HEK293 (cell line): ENCODE data around the gene IL17RC.

ENCODE experiments used
- OSR2 ChIP-seq: fragments of 450-650 bp; formaldehyde crosslinking; IDR thresholded peaks from 2 replicates; pipeline ENCODE4 v1.5.1; 2016; ENCODE audit warnings: missing biosample characterization, missing genetic modification characterization
- RBAK ChIP-seq: fragments of 450-650 bp; formaldehyde crosslinking; IDR thresholded peaks from 2 replicates; pipeline ENCODE4 v1.5.1; 2016; ENCODE audit warnings: missing biosample characterization, missing genetic modification characterization
- REST ChIP-seq: fragments of 450-650 bp; formaldehyde crosslinking; IDR thresholded peaks from 2 replicates; pipeline ENCODE4 v1.5.1; 2016; ENCODE audit warnings: missing biosample characterization, missing genetic modification characterization
- SCRT1 ChIP-seq: fragments of 450-650 bp; formaldehyde crosslinking; IDR thresholded peaks from 2 replicates; pipeline ENCODE4 v1.5.1; 2016; ENCODE audit warnings: missing biosample characterization, missing genetic modification characterization, borderline replicate concordance
- ZBTB11 ChIP-seq: fragments of 450-650 bp; formaldehyde crosslinking; conservative IDR thresholded peaks from 2 replicates; pipeline ENCODE4 v1.5.1; 2016; ENCODE audit warnings: low read depth, missing biosample characterization, missing genetic modification characterization
- ZBTB21 ChIP-seq: fragments of 450-650 bp; formaldehyde crosslinking; IDR thresholded peaks from 2 replicates; pipeline ENCODE4 v1.5.1; 2017; ENCODE audit warnings: missing biosample characterization, missing genetic modification characterization
- ZBTB6 ChIP-seq: fragments of 450-650 bp; formaldehyde crosslinking; IDR thresholded peaks from 2 replicates; pipeline ENCODE4 v1.5.1; 2017; ENCODE audit warnings: missing biosample characterization, missing genetic modification characterization
- ZFP3 ChIP-seq: fragments of 450-650 bp; formaldehyde crosslinking; IDR thresholded peaks from 2 replicates; pipeline ENCODE4 v1.5.1; 2016; ENCODE audit warnings: low read depth, missing biosample characterization, missing genetic modification characterization
- ZNF324 ChIP-seq: fragments of 450-650 bp; formaldehyde crosslinking; IDR thresholded peaks from 2 replicates; pipeline ENCODE4 v1.5.1; 2016; ENCODE audit warnings: missing biosample characterization, missing genetic modification characterization
- ZNF335 ChIP-seq: fragments of 450-650 bp; formaldehyde crosslinking; conservative IDR thresholded peaks from 2 replicates; pipeline ENCODE4 v1.5.1; 2016; ENCODE audit warnings: missing biosample characterization, missing genetic modification characterization
- ZNF404 ChIP-seq: fragments of 450-650 bp; formaldehyde crosslinking; IDR thresholded peaks from 2 replicates; pipeline ENCODE4 v1.5.1; 2017; ENCODE audit warnings: missing biosample characterization, missing genetic modification characterization
- ZNF449 ChIP-seq: fragments of 450-650 bp; formaldehyde crosslinking; IDR thresholded peaks from 2 replicates; pipeline ENCODE4 v1.5.1; 2017; ENCODE audit warnings: missing biosample characterization, mild to moderate bottlenecking, missing genetic modification characterization, moderate library complexity
- ZNF510 ChIP-seq: fragments of 450-650 bp; formaldehyde crosslinking; IDR thresholded peaks from 2 replicates; pipeline ENCODE4 v1.5.1; 2018; ENCODE audit warnings: mild to moderate bottlenecking, missing genetic modification characterization, missing biosample characterization; ENCODE audit not compliant: insufficient replicate concordance
- ZNF529 ChIP-seq: fragments of 450-650 bp; formaldehyde crosslinking; IDR thresholded peaks from 2 replicates; pipeline ENCODE4 v1.5.1; 2017; ENCODE audit warnings: missing genetic modification characterization, missing biosample characterization; ENCODE audit not compliant: insufficient replicate concordance
- ZNF558 ChIP-seq: fragments of 450-650 bp; formaldehyde crosslinking; IDR thresholded peaks from 2 replicates; pipeline ENCODE4 v1.5.1; 2016; ENCODE audit warnings: missing biosample characterization, missing genetic modification characterization
- ZNF600 ChIP-seq: fragments of 450-650 bp; formaldehyde crosslinking; IDR thresholded peaks from 2 replicates; pipeline ENCODE4 v1.5.1; 2016; ENCODE audit warnings: missing biosample characterization, missing genetic modification characterization
- ZNF621 ChIP-seq: fragments of 450-650 bp; formaldehyde crosslinking; IDR thresholded peaks from 2 replicates; pipeline ENCODE4 v1.5.1; 2017; ENCODE audit warnings: missing biosample characterization, missing genetic modification characterization
- ZNF629 ChIP-seq: fragments of 450-650 bp; formaldehyde crosslinking; IDR thresholded peaks from 2 replicates; pipeline ENCODE4 v1.5.1; 2017; ENCODE audit warnings: missing biosample characterization, missing genetic modification characterization
- ZNF658 ChIP-seq: fragments of 450-650 bp; formaldehyde crosslinking; IDR thresholded peaks from 2 replicates; pipeline ENCODE4; 2016; ENCODE audit warnings: missing biosample characterization, missing genetic modification characterization
- ZSCAN16 ChIP-seq: fragments of 450-650 bp; formaldehyde crosslinking; IDR thresholded peaks from 2 replicates; pipeline ENCODE4 v1.5.1; 2016; ENCODE audit warnings: missing biosample characterization, missing genetic modification characterization
- TF ChIP-seq, protein P1 (sequence below): fragments of 450-650 bp; formaldehyde crosslinking; IDR thresholded peaks from 2 replicates; pipeline ENCODE4 v1.5.1; 2016; ENCODE audit warnings: missing biosample characterization, missing genetic modification characterization
- TF ChIP-seq, protein P2 (sequence below): fragments of 450-650 bp; formaldehyde crosslinking; IDR thresholded peaks from 2 replicates; pipeline ENCODE4 v1.5.1; 2017; ENCODE audit warnings: missing biosample characterization, missing genetic modification characterization
- TF ChIP-seq, protein P3 (sequence below): fragments of 450-650 bp; IDR thresholded peaks from 2 replicates; pipeline ENCODE4 v1.5.1; 2018; ENCODE audit warnings: missing biosample characterization, mild to moderate bottlenecking, missing genetic modification characterization

The IL17RC gene

DNA sequence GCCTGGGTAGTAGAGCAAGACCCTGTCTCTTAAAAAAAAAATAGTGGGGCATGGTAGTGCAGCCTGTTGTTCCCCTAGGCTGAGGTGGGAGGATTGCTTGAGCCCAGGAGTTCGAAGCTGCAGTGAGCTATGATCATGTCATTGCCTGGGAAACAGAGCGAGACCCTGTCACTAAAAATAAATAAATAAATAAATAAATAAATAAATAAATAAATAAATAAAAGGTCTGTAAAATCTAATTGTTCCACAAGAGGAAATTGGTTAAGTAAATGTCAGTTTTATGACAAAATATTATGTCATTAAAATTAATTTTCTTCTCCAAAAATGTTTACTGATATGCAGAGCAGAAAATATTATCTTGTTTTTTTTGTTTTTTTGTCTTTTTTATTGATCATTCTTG lies 22.1 kb downstream of the IL17RC start (continued):
- TF ChIP-seq ZBTB11 (tag by site-specific recombination): peak; percentile 88
- TF ChIP-seq REST (tag by site-specific recombination): peak; percentile 87
- no peak for TF ChIP-seq SCRT1
- TF ChIP-seq ZNF510 (tag by site-specific recombination): peak; percentile 92
- TF ChIP-seq ZNF621 (tag by site-specific recombination): no peak
- no peak for TF ChIP-seq ZNF600 (tag by site-specific recombination)
- TF ChIP-seq OSR2 (tag by site-specific recombination): no peak
- TF ChIP-seq ZNF449 (tag by site-specific recombination): no peak
- TF ChIP-seq ZBTB6 (tag by site-specific recombination): no peak
- TF ChIP-seq, protein P1, sequence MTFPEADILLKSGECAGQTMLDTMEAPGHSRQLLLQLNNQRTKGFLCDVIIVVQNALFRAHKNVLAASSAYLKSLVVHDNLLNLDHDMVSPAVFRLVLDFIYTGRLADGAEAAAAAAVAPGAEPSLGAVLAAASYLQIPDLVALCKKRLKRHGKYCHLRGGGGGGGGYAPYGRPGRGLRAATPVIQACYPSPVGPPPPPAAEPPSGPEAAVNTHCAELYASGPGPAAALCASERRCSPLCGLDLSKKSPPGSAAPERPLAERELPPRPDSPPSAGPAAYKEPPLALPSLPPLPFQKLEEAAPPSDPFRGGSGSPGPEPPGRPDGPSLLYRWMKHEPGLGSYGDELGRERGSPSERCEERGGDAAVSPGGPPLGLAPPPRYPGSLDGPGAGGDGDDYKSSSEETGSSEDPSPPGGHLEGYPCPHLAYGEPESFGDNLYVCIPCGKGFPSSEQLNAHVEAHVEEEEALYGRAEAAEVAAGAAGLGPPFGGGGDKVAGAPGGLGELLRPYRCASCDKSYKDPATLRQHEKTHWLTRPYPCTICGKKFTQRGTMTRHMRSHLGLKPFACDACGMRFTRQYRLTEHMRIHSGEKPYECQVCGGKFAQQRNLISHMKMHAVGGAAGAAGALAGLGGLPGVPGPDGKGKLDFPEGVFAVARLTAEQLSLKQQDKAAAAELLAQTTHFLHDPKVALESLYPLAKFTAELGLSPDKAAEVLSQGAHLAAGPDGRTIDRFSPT: no peak
- TF ChIP-seq ZNF324: no peak
- TF ChIP-seq, protein P2, sequence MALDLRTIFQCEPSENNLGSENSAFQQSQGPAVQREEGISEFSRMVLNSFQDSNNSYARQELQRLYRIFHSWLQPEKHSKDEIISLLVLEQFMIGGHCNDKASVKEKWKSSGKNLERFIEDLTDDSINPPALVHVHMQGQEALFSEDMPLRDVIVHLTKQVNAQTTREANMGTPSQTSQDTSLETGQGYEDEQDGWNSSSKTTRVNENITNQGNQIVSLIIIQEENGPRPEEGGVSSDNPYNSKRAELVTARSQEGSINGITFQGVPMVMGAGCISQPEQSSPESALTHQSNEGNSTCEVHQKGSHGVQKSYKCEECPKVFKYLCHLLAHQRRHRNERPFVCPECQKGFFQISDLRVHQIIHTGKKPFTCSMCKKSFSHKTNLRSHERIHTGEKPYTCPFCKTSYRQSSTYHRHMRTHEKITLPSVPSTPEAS (tag by site-specific recombination): no peak
- no peak for TF ChIP-seq ZNF335 (tag by site-specific recombination)
- TF ChIP-seq, protein P3, sequence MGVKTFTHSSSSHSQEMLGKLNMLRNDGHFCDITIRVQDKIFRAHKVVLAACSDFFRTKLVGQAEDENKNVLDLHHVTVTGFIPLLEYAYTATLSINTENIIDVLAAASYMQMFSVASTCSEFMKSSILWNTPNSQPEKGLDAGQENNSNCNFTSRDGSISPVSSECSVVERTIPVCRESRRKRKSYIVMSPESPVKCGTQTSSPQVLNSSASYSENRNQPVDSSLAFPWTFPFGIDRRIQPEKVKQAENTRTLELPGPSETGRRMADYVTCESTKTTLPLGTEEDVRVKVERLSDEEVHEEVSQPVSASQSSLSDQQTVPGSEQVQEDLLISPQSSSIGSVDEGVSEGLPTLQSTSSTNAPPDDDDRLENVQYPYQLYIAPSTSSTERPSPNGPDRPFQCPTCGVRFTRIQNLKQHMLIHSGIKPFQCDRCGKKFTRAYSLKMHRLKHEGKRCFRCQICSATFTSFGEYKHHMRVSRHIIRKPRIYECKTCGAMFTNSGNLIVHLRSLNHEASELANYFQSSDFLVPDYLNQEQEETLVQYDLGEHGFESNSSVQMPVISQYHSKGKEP (tag by site-specific recombination): no peak
- TF ChIP-seq ZFP3 (tag by site-specific recombination): 0 out of 2 replicates have a peak, but pooled peaks have one; percentile 22
- TF ChIP-seq ZSCAN16 (tag by site-specific recombination): no peak
- no peak for TF ChIP-seq ZNF658 (tag by site-specific recombination)
- TF ChIP-seq ZNF629: peak; percentile 77
- peak; percentile 98 for TF ChIP-seq ZNF404 (tag by site-specific recombination)
- peak; percentile 81 for TF ChIP-seq ZNF558 (tag by site-specific recombination)
- peak; percentile 68 for TF ChIP-seq ZBTB21 (tag by site-specific recombination)
- peak; percentile 84 for TF ChIP-seq ZNF529 (tag by site-specific recombination)
- 0 out of 2 replicates have a peak, but pooled peaks have one; percentile 43 for TF ChIP-seq RBAK
